Neural crest cell (in vitro differentiated cells): ENCODE measurements around the gene GALNT14. TPM values are rescaled to one million over a fixed set of nuclear protein-coding genes. Genes with fewer than 3 reads are reported as not detected.

Source experiments
- DNase-seq: peaks from one replicate; pipeline ENCODE4 v3.0.0; 2021; ENCODE audit warnings: low read depth, mixed read lengths, low spot score
- H3K27ac Mint-ChIP-seq: one replicate; pipeline ENCODE4 v1.8.0; 2021; ENCODE audit warnings: mild to moderate bottlenecking, mixed read lengths; ENCODE audit not compliant: unreplicated experiment
- H3K27me3 Mint-ChIP-seq: 2 replicates; pipeline ENCODE4 v1.8.0; 2021; ENCODE audit warnings: low read depth, mild to moderate bottlenecking, mixed read lengths
- H3K36me3 Mint-ChIP-seq: 2 replicates; pipeline ENCODE4 v1.8.0; 2021; ENCODE audit warnings: low read depth, mild to moderate bottlenecking, mixed read lengths
- H3K4me1 Mint-ChIP-seq: 2 replicates; pipeline ENCODE4 v1.8.0; 2021; ENCODE audit warnings: mixed read lengths
- H3K4me3 Mint-ChIP-seq: one replicate; pipeline ENCODE4 v1.8.0; 2021; ENCODE audit warnings: mild to moderate bottlenecking, mixed read lengths
- H3K9me3 Mint-ChIP-seq: 2 replicates; pipeline ENCODE4 v1.8.0; 2021; ENCODE audit warnings: mixed read lengths
- CTCF ChIP-seq: fragments of 200-600 bp; sonication (generic); conservative IDR thresholded peaks from 2 replicates; pipeline ENCODE4 v1.5.0; 2021; ENCODE audit warnings: antibody characterized with exemption, mild to moderate bottlenecking
- total RNA-seq: library from RNA; stranded (reverse); gene quantifications from 2 replicates; pipeline ENCODE4 v1.2.1, GENCODE V29; 2021

GALNT14 gene
- total RNA-seq, 1 donor from 2014 or later: 1.5 TPM

DNA sequence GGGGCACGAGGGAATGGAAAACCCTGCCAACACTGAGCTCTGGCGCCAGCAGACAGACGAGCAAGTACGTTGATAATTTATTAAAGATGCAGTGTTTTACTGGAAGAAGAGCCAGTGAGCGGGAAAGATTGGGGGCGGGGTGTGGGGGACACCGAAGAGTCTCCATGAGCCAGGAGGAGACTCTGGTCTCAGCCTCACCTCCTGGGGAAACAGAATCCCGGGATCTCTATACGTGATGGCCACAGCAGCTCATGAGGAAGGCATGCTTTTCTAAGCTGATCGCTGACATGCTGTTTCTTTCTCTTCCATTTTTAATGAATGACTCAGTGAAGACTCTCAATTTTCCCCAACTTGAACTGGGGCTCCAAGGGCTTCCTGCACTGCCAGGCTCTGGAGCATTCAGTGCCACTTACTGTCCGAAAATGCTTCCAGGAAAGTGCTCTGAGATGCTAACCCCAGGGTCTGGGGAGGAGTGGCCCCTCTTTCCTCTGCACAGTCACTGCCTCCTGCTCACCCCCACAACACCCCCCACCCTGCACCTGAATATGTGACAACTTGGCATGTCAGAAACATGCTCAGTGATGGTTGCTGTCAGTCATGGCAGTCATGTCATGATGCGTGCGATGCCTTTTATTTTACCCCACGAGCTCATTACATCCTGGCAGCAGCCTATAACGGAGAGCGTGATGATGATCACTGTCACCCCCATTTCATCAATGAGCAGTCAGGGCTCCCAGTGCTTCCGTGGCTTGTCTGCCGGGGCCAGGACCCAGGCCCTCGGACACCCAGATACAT lies 166.8 kb downstream of the GALNT14 start:
- Mint-ChIP-seq H3K4me3 (no peak overlapping the region), H3K27ac (peak overlapping the region; percentile 54), H3K9me3 (no peaks in the 10 kb centered on the region), H3K4me1 (no peaks in the 10 kb centered on the region), H3K27me3 (peaks cover 7% of the 10 kb centered on the region), H3K36me3 (no peaks in the 10 kb centered on the region)
- DNase-seq: no peak
- TF ChIP-seq CTCF: no peak

DNA sequence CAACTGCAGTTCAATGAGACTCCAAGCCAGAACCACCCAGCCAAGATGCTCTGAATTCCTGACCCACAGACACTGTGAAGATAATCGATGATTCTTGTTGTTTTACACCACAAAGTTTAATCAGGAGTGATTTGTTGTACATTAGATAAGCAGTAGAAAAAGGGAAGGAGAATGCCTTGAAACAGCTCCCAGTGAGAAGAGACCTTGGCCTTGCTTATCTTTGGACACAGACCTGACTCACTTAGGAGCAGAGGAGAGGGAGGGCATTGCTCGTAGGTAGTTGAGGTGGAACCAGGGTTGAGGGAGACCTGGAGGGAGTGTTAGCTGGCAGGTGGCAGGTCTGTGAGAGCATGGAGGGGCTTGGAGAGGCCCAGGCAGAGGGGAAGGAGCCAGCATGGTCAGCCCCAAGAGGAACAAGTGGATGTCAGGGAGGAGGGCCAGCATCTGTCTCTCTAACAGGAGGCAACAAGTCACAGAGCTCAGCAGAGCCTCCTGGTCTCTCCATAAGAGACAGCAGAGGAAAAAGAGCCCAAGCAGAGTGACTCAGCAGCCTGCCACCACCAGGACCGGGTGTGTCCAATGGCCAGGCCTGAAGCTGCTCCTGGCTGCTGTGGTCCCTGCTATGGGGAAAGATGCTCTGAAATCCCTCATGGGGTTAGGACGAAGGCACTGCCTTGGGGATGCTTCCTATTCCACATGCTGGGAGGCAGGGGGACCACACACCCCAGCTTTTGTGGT lies 169.4 kb downstream of the GALNT14 start:
- Mint-ChIP-seq H3K4me3 (no peak overlapping the region), H3K4me1 (no peaks in the 10 kb centered on the region), H3K9me3 (no peaks in the 10 kb centered on the region), H3K27ac (no peak overlapping the region), H3K27me3 (no peaks in the 10 kb centered on the region), H3K36me3 (no peaks in the 10 kb centered on the region)
- TF ChIP-seq CTCF: no peak
- no peak for DNase-seq

DNA sequence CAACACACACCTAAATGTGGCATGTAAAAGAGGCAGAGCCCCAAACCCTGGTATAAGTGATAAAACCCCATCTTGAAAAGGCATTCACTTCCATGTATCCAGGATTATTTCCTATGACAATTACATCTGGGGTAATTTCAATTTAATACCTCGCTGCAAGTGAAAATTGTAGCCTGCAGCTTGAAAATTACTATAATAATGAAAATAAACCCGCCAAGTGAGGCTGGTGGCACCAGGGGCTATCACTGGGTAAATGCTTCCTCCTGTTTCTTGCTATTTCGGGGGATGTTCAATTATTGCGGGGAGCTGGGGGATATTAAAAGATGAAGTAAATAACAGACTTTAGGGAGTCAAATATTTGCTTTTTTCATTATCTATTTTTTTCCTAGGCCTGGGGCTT lies 171.5 kb downstream of the GALNT14 start:
- H3K27ac Mint-ChIP-seq: no peak overlapping the region
- H3K36me3 Mint-ChIP-seq: no peaks in the 10 kb centered on the region
- H3K4me3 Mint-ChIP-seq: no peak overlapping the region
- TF ChIP-seq CTCF: no peak
- H3K9me3 Mint-ChIP-seq: no peaks in the 10 kb centered on the region
- DNase-seq: no peak
- H3K4me1 Mint-ChIP-seq: no peaks in the 10 kb centered on the region
- no peaks in the 10 kb centered on the region for H3K27me3 Mint-ChIP-seq

- no peak overlapping the region for H3K4me3 Mint-ChIP-seq
- H3K36me3 Mint-ChIP-seq: no peaks in the 10 kb centered on the region
- peak overlapping the region; percentile 57 for H3K27ac Mint-ChIP-seq
- H3K9me3 Mint-ChIP-seq: no peaks in the 10 kb centered on the region
- H3K4me1 Mint-ChIP-seq: no peaks in the 10 kb centered on the region
- no peak for DNase-seq
- H3K27me3 Mint-ChIP-seq: no peaks in the 10 kb centered on the region
- TF ChIP-seq CTCF: no peak
These were observed 173.2 kb downstream of the GALNT14 start for GRCh38 chr2:30965022-30965531.

DNA sequence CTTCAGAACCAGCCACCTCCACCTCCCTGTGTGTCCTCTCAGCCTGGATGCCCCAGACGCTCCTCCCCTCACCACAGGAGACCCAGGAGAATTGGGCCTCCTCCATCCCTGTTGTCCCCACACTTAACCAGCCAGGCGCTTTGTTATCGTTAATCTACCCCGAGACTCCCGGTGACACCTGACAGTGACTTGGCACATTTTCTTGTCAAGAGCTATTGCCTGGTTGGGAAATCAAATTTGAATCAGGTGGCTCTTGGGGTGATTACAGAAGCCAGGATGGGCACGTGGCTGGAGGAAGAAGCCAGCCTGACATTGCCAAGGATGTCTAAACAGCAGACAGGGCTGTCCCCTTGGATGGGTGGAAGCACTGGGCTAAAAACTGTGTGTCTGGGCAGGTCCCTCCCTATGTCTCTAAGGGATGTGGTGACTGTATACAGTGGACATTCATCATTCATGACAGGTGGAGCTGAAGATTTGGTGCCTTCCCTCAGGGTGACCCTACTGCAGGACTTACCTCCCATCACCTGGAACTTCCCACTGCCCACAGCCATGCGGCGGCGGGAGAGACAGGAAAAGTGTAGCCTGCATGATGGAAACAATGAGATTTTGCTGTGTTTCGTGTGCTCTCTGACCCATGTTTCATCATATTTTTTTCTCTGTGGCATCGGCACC lies 173.8 kb downstream of the GALNT14 start:
- no peak for DNase-seq
- H3K27me3 Mint-ChIP-seq: no peaks in the 10 kb centered on the region
- no peak for TF ChIP-seq CTCF
- peak overlapping the region; percentile 57 for H3K27ac Mint-ChIP-seq
- H3K4me3 Mint-ChIP-seq: no peak overlapping the region
- H3K36me3 Mint-ChIP-seq: no peaks in the 10 kb centered on the region
- no peaks in the 10 kb centered on the region for H3K9me3 Mint-ChIP-seq
- no peaks in the 10 kb centered on the region for H3K4me1 Mint-ChIP-seq
